OCI-LY3 (cell line): ENCODE measurements around the gene ASIC2.

Experiments used
- H2AFZ ChIP-seq: fragments of 200-600, 300-600 bp; shearing (Covaris generic); 2 replicates; pipeline ENCODE4 v1.6.0; 2014; ENCODE audit warnings: antibody characterized with exemption, low read depth, low read length
- H3K27ac ChIP-seq: fragments of 200-600, 300-600 bp; sonication (generic); 2 replicates; pipeline ENCODE4 v1.5.1; 2014; ENCODE audit warnings: mild to moderate bottlenecking, low read length, moderate library complexity, mixed read lengths
- H3K27me3 ChIP-seq: fragments of 200-600, 300-600 bp; sonication (generic); 2 replicates; pipeline ENCODE4 v1.6.1; 2014; ENCODE audit warnings: low read depth, low read length, mixed read lengths
- H3K36me3 ChIP-seq: fragments of 200-600, 300-600 bp; sonication (generic); replicated peaks from 2 replicates; pipeline ENCODE3; 2014; ENCODE audit warnings: low read depth, low read length, mixed read lengths
- H3K4me1 ChIP-seq: fragments of 300-600, 200-600 bp; sonication (generic); 2 replicates; pipeline ENCODE4 v1.6.1; 2014; ENCODE audit warnings: low read length, mixed read lengths
- H3K4me2 ChIP-seq: fragments of 200-600, 300-600 bp; sonication (generic); 2 replicates; pipeline ENCODE4 v1.6.1; 2014; ENCODE audit warnings: low read length, mixed read lengths
- H3K4me3 ChIP-seq: fragments of 300-600, 200-600 bp; sonication (generic); 2 replicates; pipeline ENCODE4 v1.5.1; 2014; ENCODE audit warnings: antibody characterized with exemption, mild to moderate bottlenecking, low read length, moderate library complexity
- H3K79me2 ChIP-seq: fragments of 300-600, 200-600 bp; shearing (Covaris generic); 2 replicates; pipeline ENCODE4 v1.6.1; 2014; ENCODE audit warnings: mild to moderate bottlenecking, low read length, mixed read lengths
- H3K9ac ChIP-seq: fragments of 300-600, 200-600 bp; shearing (Covaris generic); 2 replicates; pipeline ENCODE4 v1.6.0; 2014; ENCODE audit warnings: mild to moderate bottlenecking, low read length, moderate library complexity
- H3K9me3 ChIP-seq: fragments of 200-600, 300-600 bp; shearing (Covaris generic); 2 replicates; pipeline ENCODE4 v1.6.1; 2014; ENCODE audit warnings: low read length, mixed read lengths; ENCODE audit not compliant: insufficient read depth
- H4K20me1 ChIP-seq: fragments of 200-600, 300-600 bp; sonication (generic); 2 replicates; pipeline ENCODE4 v1.6.1; 2016; ENCODE audit warnings: low read length, mixed read lengths; ENCODE audit not compliant: insufficient read depth
- CTCF ChIP-seq: fragments of 200-600, 300-600 bp; sonication (generic); IDR thresholded peaks from 2 replicates; pipeline ENCODE4 v1.5.1; 2014; ENCODE audit warnings: antibody characterized with exemption, low read length, low read depth
- EZH2phosphoT487 ChIP-seq: fragments of 200-600 bp; shearing (Covaris generic); IDR thresholded peaks from 2 replicates; pipeline ENCODE4 v1.6.1; 2018; ENCODE audit warnings: antibody characterized with exemption, mixed run types, low read depth

Gene ASIC2

GRCh38 chr17:33263396-33263795 is 29.7 kb downstream of the ASIC2 start:
- no peak for TF ChIP-seq EZH2phosphoT487
- TF ChIP-seq CTCF, result no peak
- Histone ChIP-seq H3K27me3 (peaks cover 32% of the 10 kb centered on the region), H3K79me2 (no peaks in the 10 kb centered on the region), H4K20me1 (no peaks in the 10 kb centered on the region), H3K4me1 (no peaks in the 10 kb centered on the region), H2AFZ (no peak overlapping the region), H3K4me3 (no peak overlapping the region), H3K4me2 (no peak overlapping the region), H3K36me3 (no peaks in the 10 kb centered on the region), H3K9ac (no peak overlapping the region), H3K27ac (no peak overlapping the region), H3K9me3 (no peaks in the 10 kb centered on the region)

- no peak overlapping the region for H3K27ac ChIP-seq
- no peaks in the 10 kb centered on the region for H3K4me1 ChIP-seq
- no peaks in the 10 kb centered on the region for H3K79me2 ChIP-seq
- H3K4me2 ChIP-seq, result no peak overlapping the region
- no peak overlapping the region for H2AFZ ChIP-seq
- H4K20me1 ChIP-seq, result no peaks in the 10 kb centered on the region
- TF ChIP-seq EZH2phosphoT487, result no peak
- no peak for TF ChIP-seq CTCF
- no peak overlapping the region for H3K9ac ChIP-seq
- H3K9me3 ChIP-seq, result no peaks in the 10 kb centered on the region
- H3K4me3 ChIP-seq, result no peak overlapping the region
- peaks cover 36% of the 10 kb centered on the region for H3K27me3 ChIP-seq
- no peaks in the 10 kb centered on the region for H3K36me3 ChIP-seq
Measured at GRCh38 chr17:33262266-33263123, 30.6 kb downstream of the ASIC2 start.

- H3K9ac ChIP-seq, result no peak overlapping the region
- H3K9me3 ChIP-seq, result no peaks in the 10 kb centered on the region
- H2AFZ ChIP-seq, result no peak overlapping the region
- no peaks in the 10 kb centered on the region for H3K79me2 ChIP-seq
- no peaks in the 10 kb centered on the region for H3K36me3 ChIP-seq
- no peak overlapping the region for H3K27ac ChIP-seq
- TF ChIP-seq CTCF (no peak), EZH2phosphoT487 (no peak)
- H3K4me1 ChIP-seq, result no peaks in the 10 kb centered on the region
- H3K27me3 ChIP-seq, result peaks cover 32% of the 10 kb centered on the region
- H3K4me3 ChIP-seq, result no peak overlapping the region
- no peak overlapping the region for H3K4me2 ChIP-seq
- H4K20me1 ChIP-seq, result no peaks in the 10 kb centered on the region
Measured at GRCh38 chr17:33261820-33262219, 31.3 kb downstream of the ASIC2 start.

- Histone ChIP-seq H3K4me1 (no peaks in the 10 kb centered on the region), H2AFZ (no peak overlapping the region), H3K36me3 (no peaks in the 10 kb centered on the region), H3K27me3 (peaks cover 35% of the 10 kb centered on the region), H3K79me2 (no peaks in the 10 kb centered on the region), H3K9me3 (no peaks in the 10 kb centered on the region), H3K9ac (no peak overlapping the region), H3K4me2 (no peak overlapping the region), H3K27ac (no peak overlapping the region), H4K20me1 (no peaks in the 10 kb centered on the region), H3K4me3 (no peak overlapping the region)
- no peak for TF ChIP-seq CTCF
- no peak for TF ChIP-seq EZH2phosphoT487
Measured at GRCh38 chr17:33260638-33261037, 32.5 kb downstream of the ASIC2 start.
